SK-N-SH (cell line): Measurements from ENCODE around the gene SPOCK1.

Experiments
- CTCF ChIP-seq: fragments of 200-600 bp; sonication (generic); IDR thresholded peaks from 2 replicates; pipeline ENCODE4 v1.6.1; 2017; ENCODE audit warnings: antibody characterized with exemption, mild to moderate bottlenecking, moderate library complexity
- FOXM1 ChIP-seq: IDR thresholded peaks from 2 replicates; pipeline ENCODE4 v1.4.0; 2012; ENCODE audit warnings: low read depth, mild to moderate bottlenecking
- JUND ChIP-seq: IDR thresholded peaks from 2 replicates; pipeline ENCODE4 v1.4.0; 2012
- MXI1 ChIP-seq: IDR thresholded peaks from 2 replicates; pipeline ENCODE4 v1.6.1; 2012; ENCODE audit warnings: mild to moderate bottlenecking, low read depth, low read length, improper control_type of control experiment
- NFIC ChIP-seq: IDR thresholded peaks from 2 replicates; pipeline ENCODE4 v1.4.0; 2012; ENCODE audit warnings: borderline replicate concordance
- PBX3 ChIP-seq: IDR thresholded peaks from 2 replicates; pipeline ENCODE4; 2012
- POLR2AphosphoS5 ChIP-seq: IDR thresholded peaks from 2 replicates; pipeline ENCODE4 v1.6.1; 2012; ENCODE audit warnings: low read depth, low read length
- RCOR1 ChIP-seq: fragments of 150-350 bp; IDR thresholded peaks from 2 replicates; pipeline ENCODE4 v1.6.1; 2017; ENCODE audit warnings: antibody characterized with exemption, low read length
- SIN3A ChIP-seq: IDR thresholded peaks from 2 replicates; pipeline ENCODE4 v1.6.1; 2012; ENCODE audit warnings: low read depth, mild to moderate bottlenecking, low read length, moderate library complexity, borderline replicate concordance
- TAF1 ChIP-seq: IDR thresholded peaks from 2 replicates; pipeline ENCODE4 v1.6.1; 2012; ENCODE audit warnings: low read depth, mild to moderate bottlenecking, low read length, moderate library complexity, borderline replicate concordance
- USF1 ChIP-seq: IDR thresholded peaks from 2 replicates; pipeline ENCODE4 v1.4.0; 2012; ENCODE audit warnings: low read depth, borderline replicate concordance
- USF2 ChIP-seq: fragments of 150-350 bp; IDR thresholded peaks from 2 replicates; pipeline ENCODE4 v1.6.1; 2017; ENCODE audit warnings: antibody characterized with exemption, low read length, low read depth, borderline replicate concordance
- ZBTB33 ChIP-seq: IDR thresholded peaks from 2 replicates; pipeline ENCODE4 v1.4.0; 2012; ENCODE audit warnings: low read depth, borderline replicate concordance

- TF ChIP-seq MXI1 = no peak
- no peak for TF ChIP-seq NFIC
- TF ChIP-seq PBX3 = no peak
- TF ChIP-seq TAF1 = no peak
- no peak for TF ChIP-seq CTCF
- no peak for TF ChIP-seq USF2
- TF ChIP-seq FOXM1 = no peak
- TF ChIP-seq USF1 = no peak
- TF ChIP-seq JUND = no peak
- no peak for TF ChIP-seq SIN3A
- no peak for TF ChIP-seq RCOR1
- no peak for TF ChIP-seq POLR2AphosphoS5
- TF ChIP-seq ZBTB33 = no peak
Observed at GRCh38 chr5:137148159-137148558, 351.0 kb downstream of the SPOCK1 start.
